ENCODE results near the gene SAMD3. TPM values are rescaled to one million over a fixed set of nuclear protein-coding genes. Genes with fewer than 3 reads are reported as not detected.

The SAMD3 gene
- total RNA-seq, 1 experiment from 2014 or later = not detected

GRCh38 chr6:130203370-130203769 is 19.4 kb downstream of the SAMD3 start:
- Histone ChIP-seq H3K27ac (ENCODE audit: low read length) (no peak overlapping the region), H3K4me3 (ENCODE audit: low read depth in 2 of 2, low read length in 2 of 2) (no peak overlapping the region), H3K36me3 (ENCODE audit: control insufficient read depth, insufficient read depth, low read length) (no peaks in the 10 kb centered on the region), H3K9me3 (ENCODE audit: control insufficient read depth, insufficient read depth, low read depth, low read length) (no peaks in the 10 kb centered on the region), H3K4me1 (ENCODE audit: control insufficient read depth, insufficient read depth, low read length) (no peaks in the 10 kb centered on the region), H3K27me3 (ENCODE audit: control insufficient read depth, insufficient read depth, low read length) (no peaks in the 10 kb centered on the region)
- intact Hi-C loops (cut with micrococcal nuclease; ENCODE audit: unreplicated experiment) (no loop called here), in situ Hi-C loops (cut with HindIII; ENCODE audit: low pct_unique_long_range_greater_than_20kb, low sequenced_read_pairs) (no loop called here)
- TF ChIP-seq CTCF (IDR thresholded peaks at IDR 0.05) (no peak), SIN3A (IDR thresholded peaks at IDR 0.05; ENCODE audit: borderline replicate concordance, insufficient read depth, low read depth, low read length) (no peak), REST (IDR thresholded peaks at IDR 0.05; ENCODE audit: insufficient read depth in 1 of 2, low read depth in 2 of 2, low read length in 1 of 2) (no peak), TCF7L2 (IDR thresholded peaks at IDR 0.05; ENCODE audit: low read depth, low read length) (no peak), POLR2AphosphoS5 (IDR thresholded peaks at IDR 0.05; ENCODE audit: low read depth, low read length) (no peak)
- ChIA-PET CTCF (interaction anchor here (0.6 kb wide), 1 partner anchor 151 kb away, joined by 4 read pairs; no protein-coding TSS in a partner anchor), POLR2A (no interaction called here)
- ATAC-seq = no peak
- BruUV-seq (replicated peaks) = no TSS peak
- DNase-seq (ENCODE audit: low read depth, low spot score) = no peak

- H3K4me1 ChIP-seq (ENCODE audit: control insufficient read depth, insufficient read depth, low read length) = no peaks in the 10 kb centered on the region
- ChIA-PET POLR2A (no interaction called here), CTCF (no interaction called here)
- intact Hi-C loops (cut with micrococcal nuclease; ENCODE audit: unreplicated experiment) = no loop called here
- no peak overlapping the region for H3K4me3 ChIP-seq (ENCODE audit: low read depth in 2 of 2, low read length in 2 of 2)
- DNase-seq (ENCODE audit: low read depth, low spot score) = no peak
- H3K9me3 ChIP-seq (ENCODE audit: control insufficient read depth, insufficient read depth, low read depth, low read length) = no peaks in the 10 kb centered on the region
- BruUV-seq (replicated peaks) = no TSS peak
- no peak for ATAC-seq
- no peaks in the 10 kb centered on the region for H3K36me3 ChIP-seq (ENCODE audit: control insufficient read depth, insufficient read depth, low read length)
- H3K27me3 ChIP-seq (ENCODE audit: control insufficient read depth, insufficient read depth, low read length) = no peaks in the 10 kb centered on the region
- TF ChIP-seq REST (IDR thresholded peaks at IDR 0.05; ENCODE audit: insufficient read depth in 1 of 2, low read depth in 2 of 2, low read length in 1 of 2) (no peak), POLR2AphosphoS5 (IDR thresholded peaks at IDR 0.05; ENCODE audit: low read depth, low read length) (no peak), CTCF (IDR thresholded peaks at IDR 0.05) (no peak), SIN3A (IDR thresholded peaks at IDR 0.05; ENCODE audit: borderline replicate concordance, insufficient read depth, low read depth, low read length) (no peak), TCF7L2 (IDR thresholded peaks at IDR 0.05; ENCODE audit: low read depth, low read length) (no peak)
- no peak overlapping the region for H3K27ac ChIP-seq (ENCODE audit: low read length)
- in situ Hi-C loops (cut with HindIII; ENCODE audit: low pct_unique_long_range_greater_than_20kb, low sequenced_read_pairs) = no loop called here
Measured at GRCh38 chr6:130202782-130203181, 20.0 kb downstream of the SAMD3 start.

Measured in Panc1 (cell line).